SKM-1 treated with dmso at 0.1 percent for 144 hours (cell line): Measurements from ENCODE around the gene CRTAP.
"Not testable (repeated sequence)": the region's sequence is repeated elsewhere in the genome, so short reads cannot be mapped to it uniquely, and the experiment has no call there.

Experiments used
- DNase-seq: peaks from one replicate; lab custom pipeline; 2025; ENCODE audit not compliant: unreplicated experiment; lab: John Stamatoyannopoulos, UW

CRTAP gene

DNA sequence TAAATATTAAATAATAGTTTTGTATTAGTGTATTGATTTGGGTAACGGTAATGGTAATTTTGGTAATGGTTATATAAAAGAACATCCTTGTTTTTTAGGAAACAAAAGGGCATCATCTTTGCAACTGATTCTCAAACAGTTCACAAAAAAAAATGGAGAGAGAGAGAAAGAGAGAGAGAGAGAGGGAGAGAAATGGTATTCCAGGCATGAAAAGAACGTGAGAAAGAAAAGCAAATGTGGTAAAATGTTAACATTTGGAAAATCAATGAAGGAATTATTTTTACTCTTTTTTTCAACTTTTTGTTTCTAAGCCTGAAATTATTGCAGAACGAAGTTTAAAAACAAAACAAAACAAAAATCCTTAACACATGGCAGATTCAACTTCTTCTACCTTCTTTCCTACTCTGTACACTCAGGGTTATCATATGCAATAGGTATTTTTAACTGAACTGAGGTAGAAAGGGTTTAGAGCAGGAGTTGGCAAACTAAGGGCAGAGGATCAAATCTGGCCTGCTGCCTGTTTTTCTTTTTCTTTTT is 14.6 kb upstream of the CRTAP start:
- no peak for DNase-seq

DNA sequence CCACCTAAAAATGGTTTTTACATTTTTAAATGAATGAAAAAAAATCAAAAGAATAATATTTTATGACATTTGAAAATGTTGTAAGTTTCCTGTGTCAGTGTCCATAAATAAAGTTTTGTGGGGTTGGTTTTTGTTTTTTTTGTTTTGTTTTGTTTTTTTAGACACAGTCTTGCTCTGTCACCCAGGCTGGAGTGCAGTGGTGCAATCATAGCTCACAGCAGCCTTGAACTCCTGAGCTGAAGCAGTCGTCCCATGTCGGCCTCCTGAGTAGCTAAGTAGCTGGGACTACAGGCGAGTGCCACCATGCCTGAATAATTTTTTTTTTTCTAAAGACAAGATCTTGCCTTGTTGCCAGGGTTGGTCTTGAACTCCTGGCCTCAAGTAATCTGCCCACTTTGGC is 14.1 kb upstream of the CRTAP start:
- DNase-seq = no peak

DNA sequence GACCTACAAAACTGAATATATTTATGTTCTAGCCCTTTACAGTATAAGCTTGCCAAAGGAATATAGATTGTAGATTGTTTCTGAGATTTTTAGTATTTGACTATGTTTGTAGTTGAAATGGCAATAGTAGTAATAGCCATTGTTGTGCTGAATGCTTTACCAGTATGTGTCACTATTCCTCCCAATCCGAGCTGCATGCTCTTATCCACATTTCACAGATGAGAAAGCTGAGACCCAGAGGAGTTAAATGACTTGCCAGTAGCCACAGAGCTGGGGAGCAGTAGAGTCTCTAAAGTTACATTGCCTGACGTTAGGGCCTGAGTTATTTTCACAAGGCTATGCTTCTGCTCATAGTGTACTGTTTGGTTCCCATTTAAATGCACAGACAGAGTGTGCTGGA is 13.6 kb upstream of the CRTAP start:
- no peak for DNase-seq

DNA sequence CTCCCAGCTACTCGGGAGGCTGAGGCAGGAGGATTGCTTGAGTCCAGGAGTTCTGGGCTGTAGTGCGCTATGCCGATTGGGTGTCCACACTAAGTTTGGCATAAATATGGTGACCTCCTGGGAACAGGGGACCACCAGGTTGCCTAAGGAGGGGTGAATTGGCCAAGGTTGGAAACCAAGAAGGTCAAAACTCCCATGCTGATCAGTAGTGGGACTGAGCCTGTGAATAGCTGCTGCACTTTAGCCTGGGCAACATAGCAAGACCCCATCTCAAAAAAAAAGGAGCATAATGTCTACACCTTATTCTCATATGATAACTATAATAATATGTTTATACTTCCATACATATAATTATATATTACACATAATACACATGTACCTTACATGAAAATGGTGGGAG is 10.8 kb upstream of the CRTAP start:
- no peak for DNase-seq

DNA sequence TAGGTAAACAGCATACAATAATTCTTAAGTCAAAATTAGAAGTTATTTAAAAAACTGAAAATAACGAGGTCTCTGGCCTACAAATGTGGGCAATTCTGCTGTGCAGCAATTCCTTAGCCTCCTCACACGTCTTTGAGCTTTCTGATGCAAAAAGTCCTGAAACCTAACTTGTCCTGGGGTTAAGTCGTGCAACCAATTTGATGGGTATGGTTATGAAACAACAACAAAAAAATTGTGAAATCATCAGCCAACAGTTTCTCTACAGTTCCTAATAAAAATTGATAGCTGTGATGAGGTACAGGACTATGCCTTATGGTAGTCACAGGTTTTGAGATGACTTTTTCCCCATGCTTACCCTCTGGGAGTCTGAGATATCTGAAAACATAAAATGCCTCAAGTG is 10.3 kb upstream of the CRTAP start:
- no peak for DNase-seq

DNA sequence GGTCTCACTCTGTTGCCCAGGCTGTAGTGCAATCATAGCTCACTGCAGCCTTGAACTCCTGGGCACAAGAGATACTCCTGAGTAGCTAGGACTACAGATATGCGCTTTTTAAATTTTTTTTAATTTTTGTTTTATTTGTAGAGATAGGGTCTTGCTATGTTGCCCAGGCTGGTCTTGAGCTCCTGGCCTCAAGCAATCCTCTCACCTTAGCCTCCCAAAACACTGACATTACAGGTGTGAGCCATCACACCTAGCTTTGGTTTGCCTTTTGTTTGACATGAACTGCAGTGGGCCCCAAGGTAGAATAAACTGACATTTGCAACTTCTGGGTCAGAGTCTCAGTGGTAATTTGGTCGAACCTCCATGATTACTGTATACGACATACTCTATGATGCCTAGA is 9.0 kb upstream of the CRTAP start:
- DNase-seq = no peak

DNA sequence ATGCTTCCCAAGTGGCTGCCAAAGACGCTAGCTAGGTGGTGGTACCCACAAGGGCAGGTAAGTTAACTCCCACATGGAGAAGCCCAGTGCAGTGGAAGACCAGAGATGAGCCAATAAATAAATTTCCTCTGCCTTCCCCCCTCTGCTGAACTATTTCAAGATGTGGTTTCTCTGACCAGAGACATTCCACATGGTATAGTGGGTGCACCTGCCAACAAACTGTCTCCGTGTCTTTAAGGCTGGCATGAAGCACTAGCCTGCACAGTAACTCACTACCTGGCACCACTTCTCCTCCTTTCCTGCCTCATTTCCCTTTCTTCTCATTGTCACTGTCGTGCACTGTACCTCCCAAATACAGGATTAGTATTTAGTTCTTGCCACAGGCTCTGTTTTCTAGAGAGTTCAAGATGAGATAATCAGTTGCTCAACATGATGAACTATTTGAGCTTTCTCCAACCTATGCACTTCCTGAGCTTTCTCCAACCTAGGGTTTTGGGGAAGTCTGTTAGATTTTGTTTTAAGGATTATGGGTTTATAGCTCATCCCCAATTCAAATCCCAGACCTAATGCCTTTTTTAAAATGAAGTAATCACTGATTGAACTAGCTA is 8.4 kb upstream of the CRTAP start:
- DNase-seq = peak; percentile 47

DNA sequence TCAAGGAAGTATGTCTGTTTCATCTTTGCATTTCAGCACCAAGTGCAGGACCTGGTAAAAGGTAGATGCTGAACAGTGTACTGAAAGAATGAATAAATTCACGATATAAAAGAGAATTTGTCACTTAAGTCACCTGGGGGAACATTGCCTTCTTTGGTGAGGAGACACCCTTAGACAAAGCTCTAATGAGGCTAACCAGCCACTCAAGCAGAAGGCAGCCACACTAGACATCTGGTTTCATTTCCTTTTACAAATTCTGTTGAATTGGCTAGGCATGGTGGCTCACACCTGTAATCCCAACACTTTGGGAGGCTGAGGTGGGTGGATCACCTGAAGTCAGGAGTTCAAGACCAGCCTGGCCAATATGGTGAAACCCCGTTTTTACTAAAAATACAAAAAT is 7.0 kb upstream of the CRTAP start:
- not testable (repeated sequence) for DNase-seq

GRCh38 chr3:33111581-33111980 is 2.2 kb upstream of the CRTAP start:
- DNase-seq = no peak

DNA sequence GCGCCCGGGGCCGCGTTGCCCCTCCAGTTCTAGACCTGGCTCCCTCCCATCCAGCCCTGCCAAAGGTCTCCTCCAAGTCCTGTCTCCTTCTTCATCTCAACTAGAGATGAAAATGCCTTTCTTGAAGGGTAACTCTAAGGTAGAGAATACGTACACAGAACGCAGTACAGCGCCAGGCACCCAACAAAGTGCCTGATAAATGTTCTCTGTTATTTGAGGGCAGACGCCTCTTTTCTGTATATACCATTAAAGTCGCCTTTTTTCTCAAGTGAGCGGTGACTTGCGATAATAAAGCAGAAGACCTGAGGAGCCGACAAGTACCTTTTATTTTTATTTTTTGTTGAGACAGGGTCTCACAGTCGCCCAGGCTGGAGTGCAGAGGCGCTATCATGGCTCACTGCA is 809 bp downstream of the CRTAP start:
- DNase-seq = no peak

DNA sequence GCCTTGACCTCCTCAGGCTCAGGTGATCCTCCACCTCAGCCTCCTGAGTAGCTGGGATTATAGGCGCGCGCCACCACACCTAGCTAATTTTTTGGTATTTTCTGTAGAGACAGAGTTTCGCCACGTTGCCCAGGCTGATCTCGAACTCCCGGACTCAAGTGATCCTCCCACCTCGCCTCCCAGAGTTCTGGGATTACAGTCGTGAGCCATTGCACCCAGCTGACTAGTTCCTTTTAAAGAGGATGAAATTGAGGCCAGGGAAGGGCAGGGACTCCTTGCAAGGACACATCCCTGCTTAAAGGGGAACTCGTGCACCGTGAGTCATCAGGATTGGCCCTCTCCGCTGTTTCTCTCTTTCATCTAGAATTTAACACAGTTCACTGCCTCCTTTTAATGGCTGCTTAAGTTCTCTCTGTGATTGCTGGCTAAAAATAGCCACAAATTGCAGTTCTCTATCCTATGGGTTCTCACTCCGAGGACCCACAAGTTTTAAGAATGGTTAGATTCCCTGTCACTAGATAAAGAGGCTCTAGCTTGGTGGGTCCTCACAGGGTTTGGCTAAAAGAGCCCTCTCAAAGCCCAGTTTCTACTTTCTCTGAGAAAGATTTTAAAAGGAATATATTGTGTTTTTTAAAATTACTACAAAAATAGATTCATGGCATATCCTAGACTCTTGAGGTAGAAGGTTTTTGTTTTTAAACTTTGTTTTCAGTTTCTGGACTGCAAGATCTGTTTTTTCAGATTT is 1.4 kb downstream of the CRTAP start:
- DNase-seq = peak; percentile 96

DNA sequence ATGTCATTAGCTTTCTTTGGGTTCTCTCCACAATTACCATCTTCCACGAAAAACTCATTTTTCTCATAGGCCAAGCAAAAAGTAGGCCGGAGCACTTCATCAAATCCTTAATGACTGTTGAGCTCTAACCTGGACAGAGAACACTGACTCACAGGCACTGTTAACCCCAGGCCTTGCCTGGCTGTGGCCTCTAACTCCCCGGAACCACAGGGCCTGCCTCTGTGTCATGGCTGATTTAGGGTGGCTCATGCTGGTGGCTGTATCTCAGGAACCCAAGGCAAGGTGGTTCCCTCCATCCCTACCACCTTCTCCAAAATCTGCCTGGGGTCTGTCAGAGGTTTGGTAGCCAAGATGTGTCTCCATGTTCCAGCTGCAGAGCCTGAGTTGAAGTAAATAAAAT is 3.6 kb downstream of the CRTAP start:
- no peak for DNase-seq

GRCh38 chr3:33119891-33120290 is 6.1 kb downstream of the CRTAP start:
- DNase-seq = no peak

DNA sequence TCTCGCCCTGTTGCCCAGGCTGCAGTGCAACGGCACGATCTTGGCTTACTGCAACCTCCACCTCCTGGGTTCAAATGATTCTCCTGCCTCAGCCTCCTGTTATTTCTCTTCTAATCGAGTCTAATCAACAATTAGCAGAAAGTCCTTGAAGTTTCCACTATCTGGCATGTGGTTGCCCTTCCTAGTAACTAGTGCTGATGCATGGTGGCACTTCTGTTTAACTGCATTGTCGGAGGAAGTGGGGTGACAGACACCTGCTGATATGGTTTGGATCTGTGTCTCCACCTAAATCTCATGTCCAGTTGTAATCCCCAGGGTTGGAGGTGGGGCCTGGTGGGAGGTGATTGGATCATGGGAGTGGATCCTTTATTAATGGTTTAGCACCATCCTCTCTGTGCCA is 9.2 kb downstream of the CRTAP start:
- no peak for DNase-seq

- no peak for DNase-seq
Observed at GRCh38 chr3:33124638-33125037, 10.8 kb downstream of the CRTAP start.

DNA sequence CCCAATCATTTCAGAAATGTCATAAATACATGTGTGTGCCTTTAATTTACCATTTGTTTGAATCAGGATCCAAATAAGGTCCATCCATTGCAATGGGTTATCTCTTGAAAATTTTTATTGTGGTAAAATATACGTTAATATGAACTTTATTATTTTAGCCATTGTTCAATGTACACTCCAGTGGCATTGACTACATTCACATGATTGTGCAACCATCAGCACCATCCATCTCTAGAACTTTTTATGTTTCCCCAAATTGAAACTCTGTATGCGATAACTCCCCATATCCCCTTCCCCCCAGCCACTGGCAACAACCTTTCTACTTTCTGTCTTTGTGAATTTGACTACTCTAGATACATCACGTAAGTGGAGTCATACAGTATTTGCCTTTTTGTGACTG is 12.0 kb downstream of the CRTAP start:
- no peak for DNase-seq

DNA sequence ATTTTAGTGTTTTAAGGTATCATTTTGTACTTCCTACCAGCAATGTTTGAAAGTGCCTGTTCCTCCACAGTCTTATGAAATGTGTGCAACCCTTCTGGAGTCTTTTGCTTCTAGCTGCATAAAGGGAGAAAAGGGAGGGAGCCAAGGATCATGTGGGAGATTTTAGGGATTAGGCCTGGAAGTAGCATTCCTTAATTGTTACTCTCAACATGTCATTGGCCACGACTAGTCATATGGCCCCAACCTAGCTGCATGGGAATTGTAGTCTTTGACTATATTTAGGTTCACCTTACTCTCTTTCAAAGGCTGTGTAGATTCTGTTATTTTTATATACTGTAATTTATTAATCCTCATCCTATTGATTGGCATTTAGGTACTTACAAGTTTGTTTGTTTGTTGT is 14.9 kb downstream of the CRTAP start:
- no peak for DNase-seq

- DNase-seq = no peak
Observed at GRCh38 chr3:33130144-33130543, 16.3 kb downstream of the CRTAP start.

DNA sequence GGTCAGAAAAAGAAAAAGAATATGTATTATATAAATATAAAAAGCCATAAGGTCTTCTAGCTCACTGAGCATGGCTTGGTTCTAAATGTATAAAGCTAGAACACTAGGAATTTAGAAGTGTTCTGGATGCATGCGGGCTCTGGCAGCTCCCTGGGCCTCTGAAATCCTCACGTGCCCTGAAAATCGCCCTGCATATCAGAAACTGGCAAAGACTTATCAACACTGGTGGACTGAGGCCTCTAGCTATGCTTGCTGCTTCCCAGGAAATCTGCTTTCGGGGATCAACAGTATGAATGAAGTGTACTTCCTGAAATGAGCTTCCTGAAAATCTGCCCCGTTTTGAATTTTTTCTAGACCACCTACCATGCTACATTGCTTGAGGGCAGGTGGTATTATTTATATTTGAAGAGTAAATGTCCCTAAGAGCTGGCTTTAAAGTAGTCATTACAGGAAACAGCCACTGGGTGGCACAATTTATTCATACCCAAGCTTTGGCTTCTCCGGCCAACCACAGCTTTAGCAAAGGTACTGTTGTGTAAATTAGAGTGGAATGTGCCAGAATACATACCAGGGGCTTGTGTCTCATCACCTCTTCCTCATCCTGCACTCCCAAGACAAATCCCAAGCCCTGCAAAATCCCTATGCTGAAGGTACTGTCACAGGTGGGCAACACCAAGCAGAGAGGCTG is 17.7 kb downstream of the CRTAP start:
- peak; percentile 73 for DNase-seq

GRCh38 chr3:33132019-33132360 is 18.2 kb downstream of the CRTAP start:
- DNase-seq = no peak

GRCh38 chr3:33134026-33134625 is 20.3 kb downstream of the CRTAP start:
- no peak for DNase-seq

GRCh38 chr3:33137691-33138090 is 23.9 kb downstream of the CRTAP start:
- no peak for DNase-seq
